Mesenchymal stem cell (in vitro differentiated cells and primary cell): ENCODE results near the gene PLD1.

Experiments used
- DNase-seq: peaks from one replicate; pipeline ENCODE4 v3.0.0-alpha.2; 2013
- H2AFZ ChIP-seq: one replicate; pipeline ENCODE4 v1.6.1; 2013; ENCODE audit warnings: low read depth, mild to moderate bottlenecking, control low read depth, inconsistent platforms, low read length, moderate library complexity
- H2AK5ac ChIP-seq: 2 replicates; pipeline ENCODE4 v1.6.1; 2013; ENCODE audit warnings: low read length, moderate library complexity, mild to moderate bottlenecking, inconsistent platforms; ENCODE audit not compliant: severe bottlenecking
- H2BK120ac ChIP-seq: one replicate; pipeline ENCODE4 v1.6.1; 2013; ENCODE audit warnings: low read depth, mild to moderate bottlenecking, inconsistent platforms, low read length, moderate library complexity
- H2BK12ac ChIP-seq, 2 experiments: one replicate each; pipeline ENCODE4 v1.6.1; 2013; ENCODE audit warnings: inconsistent platforms in 2 of 2, low read length in 2 of 2, mild to moderate bottlenecking in 2 of 2, moderate library complexity in 2 of 2, control low read depth in 1 of 2
- H2BK15ac ChIP-seq: one replicate; pipeline ENCODE4 v1.6.1; 2013; ENCODE audit warnings: mild to moderate bottlenecking, low read depth, inconsistent platforms; ENCODE audit not compliant: poor library complexity, severe bottlenecking
- H2BK5ac ChIP-seq: 2 replicates; pipeline ENCODE4 v1.6.1; 2013; ENCODE audit warnings: low read depth, mild to moderate bottlenecking, low read length, control low read depth, inconsistent platforms; ENCODE audit not compliant: poor library complexity, severe bottlenecking
- H3K14ac ChIP-seq, 2 experiments: one replicate each; pipeline ENCODE4 v1.6.1; 2013; ENCODE audit warnings: inconsistent platforms in 2 of 2, low read length in 2 of 2, control low read depth in 1 of 2, mild to moderate bottlenecking in 1 of 2, moderate library complexity in 1 of 2
- H3K18ac ChIP-seq, 2 experiments: one replicate each; pipeline ENCODE4 v1.6.1; 2013; ENCODE audit warnings: inconsistent platforms in 2 of 2, low read length in 2 of 2, control low read depth in 1 of 2, low read depth in 1 of 2, mild to moderate bottlenecking in 1 of 2
- H3K23ac ChIP-seq, 2 experiments: one replicate each; pipeline ENCODE4 v1.6.1; 2013; ENCODE audit warnings: inconsistent platforms in 2 of 2, low read length in 2 of 2, mild to moderate bottlenecking in 2 of 2, moderate library complexity in 2 of 2, control low read depth in 1 of 2
- H3K27ac ChIP-seq: 2 replicates; pipeline ENCODE4 v1.5.1; 2013; ENCODE audit warnings: mild to moderate bottlenecking, moderate library complexity, low read length, control low read depth, inconsistent platforms; ENCODE audit not compliant: poor library complexity, severe bottlenecking
- H3K27me3 ChIP-seq, 2 experiments: 2 replicates each; pipeline versions ENCODE4 v1.6.1 to v1.7.0; 2013; ENCODE audit warnings: low read length in 2 of 2, mild to moderate bottlenecking in 2 of 2, moderate library complexity in 2 of 2, control low read depth in 1 of 2, inconsistent platforms in 1 of 2; ENCODE audit not compliant: control insufficient read depth in 1 of 2, insufficient read depth in 1 of 2
- H3K36me3 ChIP-seq, 2 experiments: 2 replicates each; pipeline versions ENCODE4 v1.6.1 to v1.7.0; 2013; ENCODE audit warnings: low read length in 2 of 2, control low read depth in 1 of 2, inconsistent platforms in 1 of 2, low read depth in 1 of 2, mild to moderate bottlenecking in 1 of 2; ENCODE audit not compliant: insufficient read depth in 2 of 2, control insufficient read depth in 1 of 2
- H3K4ac ChIP-seq, 2 experiments: one replicate each; pipeline ENCODE4 v1.6.1; 2013; ENCODE audit warnings: inconsistent platforms in 2 of 2, low read length in 2 of 2, mild to moderate bottlenecking in 2 of 2, moderate library complexity in 2 of 2, control low read depth in 1 of 2, low read depth in 1 of 2
- H3K4me1 ChIP-seq: 2 replicates; pipeline ENCODE4 v1.6.1; 2013; ENCODE audit warnings: low read depth, low read length, control low read depth; ENCODE audit not compliant: control insufficient read depth, insufficient read depth
- H3K4me2 ChIP-seq: 2 replicates; pipeline ENCODE4 v1.6.1; 2013; ENCODE audit warnings: low read length, mild to moderate bottlenecking, inconsistent platforms; ENCODE audit not compliant: poor library complexity, severe bottlenecking
- H3K4me3 ChIP-seq, 2 experiments: 2 replicates each; pipeline versions ENCODE4 v1.5.1 to v1.7.0; 2013; ENCODE audit warnings: low read length in 2 of 2, mild to moderate bottlenecking in 2 of 2, control low read depth in 1 of 2, low read depth in 1 of 2; ENCODE audit not compliant: insufficient read depth in 1 of 2
- H3K79me1 ChIP-seq: replicated peaks from 2 replicates; pipeline ENCODE4 v1.6.1; 2013; ENCODE audit warnings: mild to moderate bottlenecking, control low read depth, low read length, inconsistent platforms; ENCODE audit not compliant: poor library complexity, severe bottlenecking
- H3K9ac ChIP-seq: 2 replicates; pipeline ENCODE4 v1.7.0; 2013; ENCODE audit warnings: mild to moderate bottlenecking, low read length, moderate library complexity
- H3K9me3 ChIP-seq: 2 replicates; pipeline ENCODE4 v1.7.0; 2013; ENCODE audit warnings: mild to moderate bottlenecking, low read length; ENCODE audit not compliant: control insufficient read depth
- H4K8ac ChIP-seq: one replicate; pipeline ENCODE4 v1.6.1; 2013; ENCODE audit warnings: inconsistent platforms, mild to moderate bottlenecking, low read length, moderate library complexity
- H4K91ac ChIP-seq: one replicate; pipeline ENCODE4 v1.6.1; 2013; ENCODE audit warnings: mild to moderate bottlenecking, low read length, inconsistent platforms
- WGBS: methylation state at CpG from one replicate; pipeline ENCODE4 v1.1.7; 2013; ENCODE audit warnings: mixed read lengths; 5-methylcytosine and 5-hydroxymethylcytosine counted together

The PLD1 gene

DNA sequence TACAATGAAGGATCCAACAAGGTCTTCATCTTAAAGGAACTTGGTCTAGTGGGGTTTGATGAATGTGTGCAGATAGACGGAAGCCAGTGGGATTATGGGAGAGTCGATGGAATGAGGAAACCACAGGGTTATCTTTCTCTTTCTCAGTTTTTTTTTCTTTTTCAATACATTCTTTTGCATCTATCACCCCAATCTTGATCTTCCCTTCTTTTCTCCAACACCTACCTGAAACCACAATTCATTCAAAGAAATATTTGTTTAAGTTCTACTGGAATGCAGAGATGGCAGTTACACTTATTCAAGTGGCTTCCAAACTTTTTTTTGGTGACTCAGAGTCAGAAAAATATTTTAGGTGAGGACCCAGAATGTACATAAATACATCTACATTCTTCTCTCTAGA lies 34.6 kb upstream of the PLD1 start:
- no peak overlapping the region for H2BK15ac ChIP-seq
- H3K4ac ChIP-seq: no peak overlapping the region
- WGBS: no CpG with 5 or more reads among the region's 2 CpGs

DNA sequence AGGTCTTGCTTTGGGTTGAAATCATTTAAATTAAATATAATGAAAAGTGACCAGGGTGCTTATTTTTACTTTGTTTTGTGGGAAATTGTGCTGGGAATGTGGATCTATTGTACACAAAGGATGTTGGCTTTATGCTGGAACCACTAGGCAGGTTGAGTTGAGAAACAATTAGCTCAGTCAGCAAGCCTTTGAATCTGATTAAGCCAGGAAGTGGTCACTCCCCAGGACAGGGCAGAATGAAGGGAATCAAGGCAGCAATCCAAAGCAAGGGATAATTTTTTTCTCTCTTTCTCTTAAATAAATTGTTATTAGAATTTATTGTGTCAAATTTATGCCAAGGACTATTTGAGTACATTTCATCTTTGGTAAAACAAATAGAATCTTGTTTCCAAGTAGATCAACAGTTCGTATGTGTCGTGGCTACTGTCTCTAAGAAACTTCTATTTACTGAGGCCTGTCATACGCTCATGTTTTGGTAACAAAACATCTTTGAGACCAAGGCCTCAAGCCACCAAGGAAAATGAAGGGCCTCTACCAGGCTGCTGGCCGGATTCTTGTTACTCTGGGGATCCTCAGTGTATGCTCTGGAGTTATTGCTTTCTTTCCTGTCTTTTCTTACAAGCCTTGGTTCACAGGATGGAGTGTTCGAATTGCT lies 32.7 kb upstream of the PLD1 start, which contains the start of gene TMEM212:
TSS of gene TMEM212 (plus strand) at position 486 of the 655 bp plus-strand sequence. CDS start at position 521, 35 bp downstream.
- peak; percentile 57 for DNase-seq
- Histone ChIP-seq H4K8ac (peak within 1 kb of the TSS; percentile 85), H3K27ac (no peak within 1 kb of the TSS), H2BK120ac (peak within 1 kb of the TSS; percentile 61), H3K79me1 (no peaks in the 10 kb centered on the region), H3K27me3 (no peaks in the 10 kb centered on the region), H3K9me3 (no peaks in the 10 kb centered on the region), H4K91ac (no peak within 1 kb of the TSS), H2BK5ac (no peak within 1 kb of the TSS), H3K23ac (no peak within 1 kb of the TSS), H2BK12ac (peak within 1 kb of the TSS; percentile 42 to 89), H3K18ac (peak within 1 kb of the TSS; percentile 8 to 75), H2AFZ (no peak within 1 kb of the TSS), H3K4me2 (no peak within 1 kb of the TSS), H2BK15ac (no peak within 1 kb of the TSS), H2AK5ac (peak within 1 kb of the TSS; percentile 86), H3K9ac (peak within 1 kb of the TSS; percentile 73), H3K4me1 (peaks cover 2% of the 10 kb centered on the region), H3K14ac (no peak within 1 kb of the TSS), H3K36me3 (no peaks in the 10 kb centered on the region), H3K4ac (no peak within 1 kb of the TSS), H3K4me3 (no peak within 1 kb of the TSS)
- 65% methylated on average over 4 of the region's 5 CpGs for WGBS

More for the DNA sequence above, 34.6 kb upstream of the PLD1 start:
- Histone ChIP-seq H3K4me1 (peaks cover 2% of the 10 kb centered on the region), H3K23ac (no peak overlapping the region), H2BK120ac (no peak overlapping the region), H2AFZ (no peak overlapping the region), H3K4me3 (no peak overlapping the region), H3K9me3 (no peaks in the 10 kb centered on the region), H3K9ac (no peak overlapping the region), H3K4me2 (no peak overlapping the region), H4K91ac (no peak overlapping the region), H3K79me1 (no peaks in the 10 kb centered on the region), H3K18ac (no peak overlapping the region), H3K36me3 (no peaks in the 10 kb centered on the region), H2BK12ac (no peak overlapping the region), H3K14ac (no peak overlapping the region), H4K8ac (no peak overlapping the region), H2AK5ac (no peak overlapping the region), H2BK5ac (no peak overlapping the region), H3K27me3 (no peaks in the 10 kb centered on the region), H3K27ac (no peak overlapping the region)
- no peak for DNase-seq

DNA sequence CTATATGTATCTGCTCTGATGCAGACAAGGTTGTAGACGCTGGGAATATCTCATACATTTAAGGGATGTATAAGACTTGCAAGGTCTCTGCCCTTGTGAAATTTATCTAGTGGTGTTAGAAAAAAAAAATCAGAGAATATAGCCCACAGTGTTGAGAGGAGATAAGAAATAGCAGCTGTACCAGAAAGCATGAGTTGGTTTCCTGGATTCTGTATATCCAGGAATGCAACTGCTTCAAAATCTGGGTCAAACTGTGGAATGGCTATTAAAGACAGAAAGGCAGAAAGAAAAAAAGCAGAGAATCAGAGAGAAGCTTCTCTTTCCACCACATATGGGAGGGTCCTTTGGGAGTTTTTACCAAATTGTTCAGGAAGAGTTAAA lies 31.3 kb upstream of the PLD1 start:
- 65% methylated on average over 1 of the region's 1 CpG for WGBS
- Histone ChIP-seq H3K27ac (no peak overlapping the region), H4K91ac (no peak overlapping the region), H2AFZ (no peak overlapping the region), H3K4me2 (no peak overlapping the region), H3K23ac (no peak overlapping the region), H3K4ac (no peak overlapping the region), H3K27me3 (no peaks in the 10 kb centered on the region), H3K79me1 (no peaks in the 10 kb centered on the region), H3K9ac (no peak overlapping the region), H2BK15ac (no peak overlapping the region), H3K14ac (no peak overlapping the region), H3K4me3 (no peak overlapping the region), H3K36me3 (no peaks in the 10 kb centered on the region), H3K9me3 (no peaks in the 10 kb centered on the region), H2BK5ac (no peak overlapping the region), H2AK5ac (no peak overlapping the region), H3K18ac (no peak overlapping the region), H3K4me1 (peaks cover 2% of the 10 kb centered on the region), H2BK120ac (no peak overlapping the region), H4K8ac (no peak overlapping the region), H2BK12ac (no peak overlapping the region)
- DNase-seq: peak; percentile 71

DNA sequence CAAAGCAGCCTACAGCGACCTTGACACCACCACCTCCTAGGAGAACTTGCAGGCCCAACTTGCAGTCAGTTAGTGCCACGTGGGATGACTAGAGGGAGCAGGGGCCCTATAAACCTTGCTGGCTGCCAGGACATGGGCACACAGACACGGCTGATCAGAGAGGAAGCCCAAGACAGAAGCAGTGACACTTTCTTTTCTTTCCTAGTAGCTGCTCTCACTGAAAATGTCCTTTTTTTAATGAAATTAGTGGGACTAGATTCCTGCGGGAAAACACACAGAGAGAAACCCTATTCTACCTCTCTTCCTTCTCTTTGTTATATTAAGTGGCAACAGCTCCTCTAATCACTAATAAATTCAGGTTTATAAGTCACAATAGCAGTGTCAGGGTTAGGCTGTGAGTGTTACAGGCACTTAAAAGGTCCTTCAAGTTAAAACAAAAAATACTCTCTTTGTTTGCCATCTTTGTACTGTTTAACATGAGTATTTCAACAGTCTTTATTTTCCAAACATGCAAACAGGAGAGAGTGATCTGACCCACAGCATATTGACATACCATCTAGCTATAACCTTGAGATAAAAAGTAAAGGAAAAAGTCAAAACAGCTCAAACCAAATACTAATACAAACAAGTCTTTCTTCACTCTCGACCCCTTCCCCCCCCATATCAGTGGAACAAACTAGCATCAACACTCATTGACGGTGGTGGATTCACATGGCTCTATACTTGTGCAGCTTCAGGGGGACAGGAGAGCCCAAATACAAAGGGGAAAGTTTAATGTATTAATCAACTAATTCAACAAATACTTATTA lies 30.7 kb upstream of the PLD1 start:
- Histone ChIP-seq H3K4me1 (peaks cover 2% of the 10 kb centered on the region), H2AK5ac (no peak overlapping the region), H2BK120ac (no peak overlapping the region), H2BK12ac (peak overlapping the region; percentile 15 to 98), H2BK5ac (no peak overlapping the region), H3K23ac (no peak overlapping the region), H3K9ac (no peak overlapping the region), H3K9me3 (no peaks in the 10 kb centered on the region), H3K79me1 (no peaks in the 10 kb centered on the region), H4K91ac (peak overlapping the region; percentile 40), H3K14ac (no peak overlapping the region), H3K4ac (peak overlapping the region in 1 of 2 experiments; percentile 41), H3K36me3 (no peaks in the 10 kb centered on the region), H3K18ac (peak overlapping the region; percentile 12 to 70), H2AFZ (no peak overlapping the region), H3K27ac (no peak overlapping the region), H3K4me2 (no peak overlapping the region), H3K27me3 (no peaks in the 10 kb centered on the region), H3K4me3 (no peak overlapping the region), H2BK15ac (no peak overlapping the region), H4K8ac (peak overlapping the region; percentile 39)
- 52% methylated on average over 4 of the region's 6 CpGs for WGBS
- DNase-seq: peak; percentile 18
